Pancreas (tissue), 10 donors: ENCODE data around the gene ATG2B. TPM values are rescaled to one million over a fixed set of nuclear protein-coding genes. Genes with fewer than 3 reads are reported as not detected.

Experiments
- ATAC-seq, 4 donors: fragments of 200-7000 bp; cut with Tn5 transposase; one replicate each; pipeline versions ENCODE4 v1.8.0 to v1.9.1; 2020; ENCODE audit warnings: mild to moderate bottlenecking in 4 of 4, moderate library complexity in 4 of 4
- DNase-seq, 6 donors: peaks; one replicate each; pipeline ENCODE4 v3.0.0-alpha.2; 2020
- FAIRE-seq: peaks from 2 replicates; lab custom pipeline; 2012; peaks lifted over from hg19 to GRCh38; lab: Jason Lieb, UNC
- H3K27ac ChIP-seq, 4 donors: fragments of 200-600 bp; sonication (generic); 1 replicate in 3 of 4; 2 replicates in 1 of 4; pipeline versions ENCODE4 v1.5.0 to v1.8.0; 2020
- H3K27me3 ChIP-seq, 4 donors: fragments of 200-600 bp; one replicate each; pipeline ENCODE4 v1.8.0; 2021
- H3K36me3 ChIP-seq, 3 donors: fragments of 200-600 bp; sonication (generic) in 1 of 3; one replicate each; pipeline versions ENCODE4 v1.5.0 to v1.8.0; 2020 to 2021
- H3K4me1 ChIP-seq, 3 donors: fragments of 200-600 bp; one replicate each; pipeline ENCODE4 v1.8.0; 2021
- H3K4me3 ChIP-seq, 4 donors: fragments of 200-600 bp; sonication (generic) in 2 of 4; one replicate each; pipeline versions ENCODE4 v1.5.0 to v1.8.0; 2020 to 2021
- H3K9me3 ChIP-seq, 4 donors: fragments of 200-600 bp; one replicate each; pipeline ENCODE4 v1.8.0; 2021
- CTCF ChIP-seq, 4 donors: fragments of 200-600 bp; sonication (generic) in 3 of 4; IDR thresholded peaks; one replicate each; pipeline versions ENCODE4 v1.5.0 to v1.8.0; 2021; ENCODE audit warnings: antibody characterized with exemption in 4 of 4
- WGBS, 2 donors: extraction: QIAGEN DNeasy Blood & Tissue Kit; methylation state at CpG; one replicate each; pipeline ENCODE4 v1.1.7; 2013; 5-methylcytosine and 5-hydroxymethylcytosine counted together
- intact Hi-C, 3 donors: fragments of 100-400 bp; cut with DNase I; formaldehyde crosslinking; loops; one replicate each; pipeline versions ENCODE4 v1.11.1 to v1.14.2; 2022
- polyA plus RNA-seq, 2 donors: library from polyadenylated mRNA; stranded (reverse); fragments of 200-250 nt; gene quantifications; one replicate each; pipeline ENCODE4 v1.2.3, GENCODE V29; 2013
- total RNA-seq, 6 donors: library from RNA; stranded (reverse); fragmentation: NEBNext Ultra II Directional in 4 of 6; extraction: Animal tissue kit (Norgen Biotek cat#: 25700) in 4 of 6; gene quantifications; one replicate each; pipeline versions ENCODE4 v1.2.1 to v1.2.4, GENCODE V29; 2021 to 2023
- donor health status: healthy with polysubstance abuse.
- donor health status: DM: no; HTN: no; CAD: no; lungs with moderate emphysema.
- donor health status: DM: no; HTN: no; CAD: no.
- donor health status: control.
- donor health status: control.
- donor health status: Bipolar disorder and iron deficiency.
- donor health status: DM: yes; HTN: yes; CAD: no.
- donor health status: DM: no; HTN: no; CAD: no.
- donor health status: DM: no; HTN: no; CAD: no.
- donor health status: DM: yes; HTN: yes; CAD: no.

ATG2B gene
- total and polyA plus RNA-seq, 8 donors, result 7.4 to 23.4 (median 19.7) TPM

GRCh38 chr14:96233661-96234060, 129.5 kb downstream of the ATG2B start:
- WGBS, 2 donors, result 65 to 82% methylated on average over 3 of the region's 3 CpGs
- Histone ChIP-seq H3K36me3 (no peaks in the 10 kb centered on the region), H3K27ac (no peak overlapping the region), H3K27me3 (no peaks in the 10 kb centered on the region), H3K4me1 (no peaks in the 10 kb centered on the region), H3K4me3 (no peak overlapping the region), H3K9me3 (no peaks in the 10 kb centered on the region)
- FAIRE-seq (no peak), DNase-seq (no peak), ATAC-seq (peak in 1 of 4 donors; percentile 30)
- no peak for TF ChIP-seq CTCF (IDR thresholded peaks at IDR 0.05)
- intact Hi-C loops, result no loop called here

- H3K4me3 ChIP-seq, result no peak overlapping the region
- intact Hi-C loops, result no loop called here
- H3K27ac ChIP-seq, result no peak overlapping the region
- no peaks in the 10 kb centered on the region for H3K36me3 ChIP-seq
- H3K27me3 ChIP-seq, result no peaks in the 10 kb centered on the region
- no peaks in the 10 kb centered on the region for H3K9me3 ChIP-seq
- ATAC-seq (no peak), DNase-seq (no peak), FAIRE-seq (no peak)
- no peak for TF ChIP-seq CTCF (IDR thresholded peaks at IDR 0.05)
- WGBS, 2 donors, result 69 to 76% methylated on average over 11 of the region's 11 CpGs
- H3K4me1 ChIP-seq, result no peaks in the 10 kb centered on the region
These were observed 130.6 kb downstream of the ATG2B start for GRCh38 chr14:96232506-96232905.

- H3K27me3 ChIP-seq, result no peaks in the 10 kb centered on the region
- 75 to 90% methylated on average over 12 of the region's 12 CpGs for WGBS, 2 donors
- no peaks in the 10 kb centered on the region for H3K9me3 ChIP-seq
- intact Hi-C loops, result no loop called here
- no peak for DNase-seq
- TF ChIP-seq CTCF (IDR thresholded peaks at IDR 0.05), result no peak
- no peaks in the 10 kb centered on the region for H3K4me1 ChIP-seq
- no peak for FAIRE-seq
- no peaks in the 10 kb centered on the region for H3K36me3 ChIP-seq
- no peak for ATAC-seq
- H3K27ac ChIP-seq, result no peak overlapping the region
- no peak overlapping the region for H3K4me3 ChIP-seq
These were observed 131.5 kb downstream of the ATG2B start for GRCh38 chr14:96231526-96232130.

- Histone ChIP-seq H3K36me3 (no peaks in the 10 kb centered on the region), H3K9me3 (no peaks in the 10 kb centered on the region), H3K27ac (no peak overlapping the region), H3K4me3 (no peak overlapping the region), H3K27me3 (no peaks in the 10 kb centered on the region), H3K4me1 (no peaks in the 10 kb centered on the region)
- DNase-seq (no peak), FAIRE-seq (no peak), ATAC-seq (peak in 1 of 4 donors; percentile 11)
- no peak for TF ChIP-seq CTCF (IDR thresholded peaks at IDR 0.05)
- intact Hi-C loops, result no loop called here
- 78 to 89% methylated on average over 4 of the region's 4 CpGs for WGBS, 2 donors
These were observed 132.1 kb downstream of the ATG2B start for GRCh38 chr14:96231056-96231455.

GRCh38 chr14:96229315-96229714, 133.8 kb downstream of the ATG2B start:
- Histone ChIP-seq H3K36me3 (no peaks in the 10 kb centered on the region), H3K9me3 (no peaks in the 10 kb centered on the region), H3K27me3 (no peaks in the 10 kb centered on the region), H3K4me3 (no peak overlapping the region), H3K27ac (no peak overlapping the region), H3K4me1 (no peaks in the 10 kb centered on the region)
- WGBS, 2 donors, result 93 to 97% methylated on average over 6 of the region's 6 CpGs
- intact Hi-C loops, result no loop called here
- no peak for TF ChIP-seq CTCF (IDR thresholded peaks at IDR 0.05)
- FAIRE-seq (no peak), ATAC-seq (no peak), DNase-seq (no peak)
